ENCODE measurements around the gene CD248. TPM values are rescaled to one million over a fixed set of nuclear protein-coding genes. Genes with fewer than 3 reads are reported as not detected.
"Not testable (repeated sequence)": the region's sequence is repeated elsewhere in the genome, so short reads cannot be mapped to it uniquely, and the experiment has no call there.

CD248 gene
- total RNA-seq, 1 donor from 2014 or later: 11.4 TPM

- peak overlapping the region; percentile 82 for H3K27ac Mint-ChIP-seq (ENCODE audit: unreplicated experiment)
- peaks cover 23% of the 10 kb centered on the region for H3K4me1 Mint-ChIP-seq (ENCODE audit: low read depth, unreplicated experiment)
- TF ChIP-seq, protein P1, sequence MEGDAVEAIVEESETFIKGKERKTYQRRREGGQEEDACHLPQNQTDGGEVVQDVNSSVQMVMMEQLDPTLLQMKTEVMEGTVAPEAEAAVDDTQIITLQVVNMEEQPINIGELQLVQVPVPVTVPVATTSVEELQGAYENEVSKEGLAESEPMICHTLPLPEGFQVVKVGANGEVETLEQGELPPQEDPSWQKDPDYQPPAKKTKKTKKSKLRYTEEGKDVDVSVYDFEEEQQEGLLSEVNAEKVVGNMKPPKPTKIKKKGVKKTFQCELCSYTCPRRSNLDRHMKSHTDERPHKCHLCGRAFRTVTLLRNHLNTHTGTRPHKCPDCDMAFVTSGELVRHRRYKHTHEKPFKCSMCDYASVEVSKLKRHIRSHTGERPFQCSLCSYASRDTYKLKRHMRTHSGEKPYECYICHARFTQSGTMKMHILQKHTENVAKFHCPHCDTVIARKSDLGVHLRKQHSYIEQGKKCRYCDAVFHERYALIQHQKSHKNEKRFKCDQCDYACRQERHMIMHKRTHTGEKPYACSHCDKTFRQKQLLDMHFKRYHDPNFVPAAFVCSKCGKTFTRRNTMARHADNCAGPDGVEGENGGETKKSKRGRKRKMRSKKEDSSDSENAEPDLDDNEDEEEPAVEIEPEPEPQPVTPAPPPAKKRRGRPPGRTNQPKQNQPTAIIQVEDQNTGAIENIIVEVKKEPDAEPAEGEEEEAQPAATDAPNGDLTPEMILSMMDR (IDR thresholded peaks at IDR 0.05; ENCODE audit: partially characterized antibody, unreplicated experiment): no peak
- peaks cover 8% of the 10 kb centered on the region for H3K9me3 Mint-ChIP-seq (ENCODE audit: unreplicated experiment)
- peak overlapping the region; percentile 89 for H3K4me3 Mint-ChIP-seq (ENCODE audit: unreplicated experiment)
- peaks cover 17% of the 10 kb centered on the region for H3K27me3 Mint-ChIP-seq (ENCODE audit: unreplicated experiment)
- peaks cover 1% of the 10 kb centered on the region for H3K36me3 Mint-ChIP-seq (ENCODE audit: unreplicated experiment)
- DNase-seq: no peak
These were observed 38.3 kb downstream of the CD248 start for GRCh38 chr11:66278363-66279091.

DNA sequence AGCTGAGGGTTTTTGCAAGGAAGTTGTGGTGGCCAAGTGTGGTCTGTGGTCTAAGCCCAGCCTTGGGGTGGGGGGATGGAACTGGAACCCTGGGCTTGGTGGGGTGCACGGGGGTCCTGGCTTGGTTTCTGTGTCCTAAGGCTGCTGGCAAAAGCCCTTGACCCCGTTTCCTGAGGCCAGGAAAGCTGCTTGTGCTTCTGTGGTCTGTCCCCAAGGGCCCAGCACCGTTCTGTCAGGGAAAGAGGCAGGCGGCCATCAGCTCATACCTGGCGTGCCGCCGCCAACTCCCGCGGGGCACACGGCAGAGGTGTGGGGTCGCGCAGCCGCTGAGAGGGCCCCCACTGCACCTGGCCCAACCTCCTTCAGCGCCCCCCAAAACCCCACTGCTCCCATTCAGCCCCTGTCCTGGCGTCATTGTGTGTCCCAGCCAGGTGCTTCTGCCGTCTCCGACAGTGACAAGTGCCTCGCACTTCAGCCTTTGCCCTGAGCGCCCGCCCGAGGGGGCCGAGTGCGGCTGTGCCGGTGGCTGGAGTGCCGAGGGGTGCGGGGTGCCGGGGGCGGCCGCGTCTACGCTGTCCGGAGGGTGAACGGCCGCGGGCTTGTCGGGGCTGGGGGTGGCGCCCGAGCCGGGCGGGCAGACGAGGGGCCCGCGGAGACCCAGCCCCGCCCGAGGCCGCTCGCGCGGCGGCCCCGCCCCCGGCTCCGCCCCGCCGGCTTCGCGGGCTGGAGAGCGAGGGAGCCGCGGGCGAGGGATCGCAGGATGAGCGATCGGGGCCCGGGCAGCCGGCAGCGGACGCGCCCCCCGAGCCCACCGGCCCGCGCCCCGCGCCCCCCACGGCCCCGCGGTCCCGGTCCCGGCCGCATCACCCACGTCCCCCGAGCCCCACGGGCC is 39.1 kb downstream of the CD248 start, which contains the start of gene CNIH2:
CNIH2 (plus strand) TSS at position 705 of the 892 bp plus-strand sequence. CDS start 282 bp downstream, outside the sequence.
- H3K4me1 Mint-ChIP-seq (ENCODE audit: low read depth, unreplicated experiment): peaks cover 17% of the 10 kb centered on the region
- peaks cover 4% of the 10 kb centered on the region for H3K36me3 Mint-ChIP-seq (ENCODE audit: unreplicated experiment)
- peak within 1 kb of the TSS; percentile 82 for H3K27ac Mint-ChIP-seq (ENCODE audit: unreplicated experiment)
- peak within 1 kb of the TSS; percentile 89 for H3K4me3 Mint-ChIP-seq (ENCODE audit: unreplicated experiment)
- peaks cover 10% of the 10 kb centered on the region for H3K9me3 Mint-ChIP-seq (ENCODE audit: unreplicated experiment)
- TF ChIP-seq, protein P1 (IDR thresholded peaks at IDR 0.05; ENCODE audit: partially characterized antibody, unreplicated experiment): no peak
- peak; percentile 76 for DNase-seq
- peaks cover 17% of the 10 kb centered on the region for H3K27me3 Mint-ChIP-seq (ENCODE audit: unreplicated experiment)

DNA sequence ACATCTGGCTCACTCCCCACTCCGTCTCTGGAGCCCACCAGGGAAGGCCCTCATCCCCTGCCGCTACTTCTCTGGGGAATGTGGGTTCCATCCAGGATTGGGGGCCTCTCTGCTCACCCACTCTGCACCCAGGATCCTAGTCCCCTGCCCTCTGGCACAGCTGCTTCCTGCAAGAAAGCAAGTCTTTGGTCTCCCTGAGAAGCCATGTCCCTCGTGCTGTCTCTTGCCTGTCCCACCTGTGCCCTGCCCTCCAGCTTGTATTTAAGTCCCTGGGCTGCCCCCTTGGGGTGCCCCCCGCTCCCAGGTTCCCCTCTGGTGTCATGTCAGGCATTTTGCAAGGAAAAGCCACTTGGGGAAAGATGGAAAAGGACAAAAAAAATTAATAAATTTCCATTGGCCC is 39.8 kb downstream of the CD248 start:
- peak overlapping the region; percentile 25 for H3K4me3 Mint-ChIP-seq (ENCODE audit: unreplicated experiment)

GRCh38 chr11:66276619-66277018 is 40.2 kb downstream of the CD248 start:
- H3K36me3 Mint-ChIP-seq (ENCODE audit: unreplicated experiment); H3K4me3 Mint-ChIP-seq (ENCODE audit: unreplicated experiment); DNase-seq; H3K27ac Mint-ChIP-seq (ENCODE audit: unreplicated experiment): not testable (repeated sequence)
- Mint-ChIP-seq H3K9me3 (ENCODE audit: unreplicated experiment) (peaks cover 10% of the 10 kb centered on the region), H3K4me1 (ENCODE audit: low read depth, unreplicated experiment) (peaks cover 11% of the 10 kb centered on the region), H3K27me3 (ENCODE audit: unreplicated experiment) (peaks cover 18% of the 10 kb centered on the region)

More for the DNA sequence above, 39.8 kb downstream of the CD248 start:
- H3K27ac Mint-ChIP-seq (ENCODE audit: unreplicated experiment); H3K36me3 Mint-ChIP-seq (ENCODE audit: unreplicated experiment); DNase-seq: not testable (repeated sequence)
- peaks cover 17% of the 10 kb centered on the region for H3K27me3 Mint-ChIP-seq (ENCODE audit: unreplicated experiment)
- H3K9me3 Mint-ChIP-seq (ENCODE audit: unreplicated experiment): peaks cover 10% of the 10 kb centered on the region
- H3K4me1 Mint-ChIP-seq (ENCODE audit: low read depth, unreplicated experiment): peaks cover 16% of the 10 kb centered on the region

DNA sequence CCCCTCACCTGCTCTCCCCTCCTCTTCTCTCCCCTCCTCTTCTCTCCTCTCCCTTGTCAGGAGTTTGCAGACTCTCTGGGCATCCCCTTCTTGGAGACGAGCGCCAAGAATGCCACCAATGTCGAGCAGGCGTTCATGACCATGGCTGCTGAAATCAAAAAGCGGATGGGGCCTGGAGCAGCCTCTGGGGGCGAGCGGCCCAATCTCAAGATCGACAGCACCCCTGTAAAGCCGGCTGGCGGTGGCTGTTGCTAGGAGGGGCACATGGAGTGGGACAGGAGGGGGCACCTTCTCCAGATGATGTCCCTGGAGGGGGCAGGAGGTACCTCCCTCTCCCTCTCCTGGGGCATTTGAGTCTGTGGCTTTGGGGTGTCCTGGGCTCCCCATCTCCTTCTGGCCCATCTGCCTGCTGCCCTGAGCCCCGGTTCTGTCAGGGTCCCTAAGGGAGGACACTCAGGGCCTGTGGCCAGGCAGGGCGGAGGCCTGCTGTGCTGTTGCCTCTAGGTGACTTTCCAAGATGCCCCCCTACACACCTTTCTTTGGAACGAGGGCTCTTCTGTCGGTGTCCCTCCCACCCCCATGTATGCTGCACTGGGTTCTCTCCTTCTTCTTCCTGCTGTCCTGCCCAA is 40.7 kb downstream of the CD248 start:
- Mint-ChIP-seq H3K36me3 (ENCODE audit: unreplicated experiment) (peaks cover 4% of the 10 kb centered on the region), H3K27ac (ENCODE audit: unreplicated experiment) (no peak overlapping the region), H3K27me3 (ENCODE audit: unreplicated experiment) (peaks cover 16% of the 10 kb centered on the region), H3K4me3 (ENCODE audit: unreplicated experiment) (no peak overlapping the region), H3K9me3 (ENCODE audit: unreplicated experiment) (peaks cover 5% of the 10 kb centered on the region), H3K4me1 (ENCODE audit: low read depth, unreplicated experiment) (peaks cover 6% of the 10 kb centered on the region)
- TF ChIP-seq, protein P1 (IDR thresholded peaks at IDR 0.05; ENCODE audit: partially characterized antibody, unreplicated experiment): no peak
- no peak for DNase-seq

Measured in glutamatergic neuron (in vitro differentiated cells).